Naive thymus-derived CD8-positive, alpha-beta T cell (primary cell): ENCODE results near the gene CYSLTR1. TPM values are rescaled to one million over a fixed set of nuclear protein-coding genes. Genes with fewer than 3 reads are reported as not detected.
A peak's percentile ranks its signal among the peaks of the same experiment; 100 is the strongest.

Experiments
- ATAC-seq, 2 donors: fragments of 150-1000 bp; cut with Tn5 transposase in 1 of 2; sonication (Bioruptor Pico), chemical (Tn5 transposase) in 1 of 2; 1 replicate in 1 of 2; 2 replicates in 1 of 2; pipeline ENCODE4 v1.10.0; 2021; ENCODE audit warnings: mild to moderate bottlenecking in 2 of 2, moderate library complexity in 2 of 2
- POLR2A ChIA-PET: fragments of 350-600 bp; sonication (Branson Sonifier 250); formaldehyde crosslinking; loops from one replicate; lab custom pipeline; 2021; ENCODE audit warnings: antibody characterized with exemption; lab: Charles Lee
- DNase-seq, 10 donors: peaks; one replicate each; pipeline versions ENCODE4 v3.0.0 to v3.0.0-alpha.2; 2020 to 2022
- H3K27ac Mint-ChIP-seq, 10 donors: one replicate each; pipeline ENCODE4 v1.8.0; 2020 to 2022; ENCODE audit warnings: mild to moderate bottlenecking in 10 of 10, mixed read lengths in 10 of 10, moderate library complexity in 4 of 10, inconsistent platforms in 1 of 10
- H3K27me3 Mint-ChIP-seq, 5 donors: one replicate each; pipeline ENCODE4 v1.8.0; 2021 to 2022; ENCODE audit warnings: mixed read lengths in 5 of 5
- H3K36me3 Mint-ChIP-seq, 3 donors: one replicate each; pipeline ENCODE4 v1.8.0; 2020 to 2022; ENCODE audit warnings: mixed read lengths in 3 of 3, mild to moderate bottlenecking in 2 of 3, inconsistent platforms in 1 of 3
- H3K4me1 Mint-ChIP-seq, 4 donors: one replicate each; pipeline ENCODE4 v1.8.0; 2021 to 2022; ENCODE audit warnings: mixed read lengths in 4 of 4
- H3K4me3 Mint-ChIP-seq, 10 donors: one replicate each; pipeline ENCODE4 v1.8.0; 2020 to 2022; ENCODE audit warnings: mild to moderate bottlenecking in 10 of 10, mixed read lengths in 10 of 10, moderate library complexity in 6 of 10, inconsistent platforms in 1 of 10
- H3K9me3 Mint-ChIP-seq, 9 donors: one replicate each; pipeline ENCODE4 v1.8.0; 2020 to 2022; ENCODE audit warnings: mixed read lengths in 9 of 9, mild to moderate bottlenecking in 3 of 9, inconsistent platforms in 1 of 9, moderate library complexity in 1 of 9
- polyA plus RNA-seq, 3 donors: library from polyadenylated mRNA; unstranded; fragments of 300-500 nt; fragmentation: Illumina TruSeq; gene quantifications; one replicate each; pipeline ENCODE4 v1.2.3, GENCODE V29; 2021
- total RNA-seq, 8 experiments: library from RNA in 2 of 8; stranded (reverse) in 2 of 8; gene quantifications; one replicate each; pipeline ENCODE4 v1.2.3 and lab custom pipeline; 2021 to 2026

CYSLTR1 gene, protein sequence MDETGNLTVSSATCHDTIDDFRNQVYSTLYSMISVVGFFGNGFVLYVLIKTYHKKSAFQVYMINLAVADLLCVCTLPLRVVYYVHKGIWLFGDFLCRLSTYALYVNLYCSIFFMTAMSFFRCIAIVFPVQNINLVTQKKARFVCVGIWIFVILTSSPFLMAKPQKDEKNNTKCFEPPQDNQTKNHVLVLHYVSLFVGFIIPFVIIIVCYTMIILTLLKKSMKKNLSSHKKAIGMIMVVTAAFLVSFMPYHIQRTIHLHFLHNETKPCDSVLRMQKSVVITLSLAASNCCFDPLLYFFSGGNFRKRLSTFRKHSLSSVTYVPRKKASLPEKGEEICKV
- total RNA-seq (1 to 10 TPM in 1 of 2 experiments, under 1 TPM in 1; 0.80 to 1.1 TPM), polyA plus RNA-seq (under 1 TPM; 0.50 to 0.85 (median 0.73) TPM), total RNA-seq (lab: John Stamatoyannopoulos, UW) (0 to 1.9 (median 1.0) reads per million in 6 experiments)

DNA sequence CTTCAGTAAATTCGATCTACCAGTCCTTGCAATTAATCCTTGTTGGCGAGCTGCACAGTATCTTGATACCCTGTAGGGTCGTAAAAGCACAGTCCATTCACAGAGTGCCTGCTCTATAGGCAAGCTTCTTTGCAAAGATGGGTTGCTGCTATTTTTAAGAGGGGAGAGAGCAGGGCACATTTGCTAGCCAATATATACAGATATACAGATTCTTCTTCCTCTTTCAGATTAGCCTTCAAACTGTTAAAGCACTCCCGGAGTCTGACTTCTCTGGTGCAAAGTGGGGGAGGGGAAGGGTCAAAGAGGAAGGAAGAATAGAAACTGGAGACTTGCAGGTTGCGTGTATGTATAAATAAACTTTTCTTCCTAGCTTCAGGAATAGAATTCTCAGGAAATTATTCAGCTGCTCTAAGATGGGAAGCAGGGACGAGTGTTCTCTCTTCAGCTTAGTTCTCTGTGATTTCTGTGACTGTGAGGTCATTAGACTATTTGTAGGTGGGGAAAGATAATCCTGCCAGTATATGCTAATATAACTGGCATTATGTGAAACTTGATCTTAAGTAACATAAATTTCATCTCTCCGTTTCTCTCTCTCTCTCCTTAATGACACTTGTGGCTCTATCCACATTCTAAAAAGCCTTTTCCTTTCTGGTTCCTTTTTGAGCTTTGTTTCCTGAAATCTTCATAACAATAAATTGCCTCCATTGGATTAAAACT is at the start of gene CYSLTR1:
TSS of gene CYSLTR1 (minus strand) at position 242 of the 717 bp plus-strand sequence. CDS start 53,865 bp downstream, outside the sequence.
- POLR2A ChIA-PET: no interaction called here
- peaks cover 0 to 2% (median 0%) of the 10 kb centered on the region in 9 donors for H3K9me3 Mint-ChIP-seq
- DNase-seq (no peak), ATAC-seq (no peak)
- peak within 1 kb of the TSS in 7 of 10 donors; percentile 18 to 88 (median 37) for H3K4me3 Mint-ChIP-seq
- peaks cover 22 to 68% (median 42%) of the 10 kb centered on the region in 4 donors for H3K4me1 Mint-ChIP-seq
- no peaks in the 10 kb centered on the region for H3K27me3 Mint-ChIP-seq
- H3K27ac Mint-ChIP-seq: peak within 1 kb of the TSS in 7 of 10 donors; percentile 5 to 81 (median 51)
- no peaks in the 10 kb centered on the region for H3K36me3 Mint-ChIP-seq

DNA sequence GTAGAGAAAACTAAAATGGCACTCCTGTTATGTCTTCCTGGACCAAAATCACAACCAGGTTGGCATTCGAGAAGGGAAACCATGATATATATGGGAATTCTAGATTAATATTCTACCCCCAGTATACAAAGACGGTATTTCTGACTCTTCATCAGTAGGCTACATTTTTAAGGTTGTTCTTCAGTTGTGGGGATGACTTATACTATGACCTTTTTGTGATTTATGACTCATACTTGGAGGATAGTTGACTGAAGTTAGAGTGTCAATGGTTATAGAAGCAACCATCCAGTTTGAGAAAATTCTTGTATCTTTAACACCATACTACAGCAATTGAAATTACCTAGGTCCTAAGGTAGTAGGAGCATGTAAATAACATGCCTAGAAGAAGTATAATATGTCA is 49.8 kb upstream of the CYSLTR1 start:
- Mint-ChIP-seq H3K27ac (no peak overlapping the region), H3K27me3 (no peaks in the 10 kb centered on the region), H3K36me3 (peaks cover 0 to 9% (median under 1%) of the 10 kb centered on the region in 3 donors), H3K4me1 (peaks cover 0 to 18% (median 1%) of the 10 kb centered on the region in 4 donors), H3K4me3 (no peak overlapping the region), H3K9me3 (peaks cover 0 to 21% (median 7%) of the 10 kb centered on the region in 9 donors)
- ATAC-seq (no peak), DNase-seq (no peak)
- POLR2A ChIA-PET: no interaction called here

DNA sequence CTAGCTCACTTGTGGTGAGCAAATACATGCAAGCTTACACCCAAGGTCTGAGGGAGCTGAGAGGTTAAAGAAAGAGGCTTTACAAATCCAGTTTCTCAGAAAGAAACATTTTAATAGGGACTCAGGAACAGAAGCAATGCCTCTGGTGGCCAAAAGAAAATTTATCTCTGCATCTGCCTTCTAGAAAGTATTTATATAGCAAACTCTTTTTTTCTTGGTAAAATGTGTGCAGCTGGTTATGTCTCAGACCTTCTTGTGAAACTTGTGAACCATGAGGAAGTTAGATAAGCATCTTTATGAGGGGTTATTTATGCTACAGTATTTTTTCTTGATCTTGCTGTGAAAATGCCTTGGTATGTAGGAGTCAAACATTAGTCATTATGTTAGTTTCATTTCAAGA is 48.5 kb upstream of the CYSLTR1 start:
- Mint-ChIP-seq H3K4me3 (no peak overlapping the region), H3K36me3 (peaks cover 0 to 9% (median 8%) of the 10 kb centered on the region in 3 donors), H3K27me3 (no peaks in the 10 kb centered on the region), H3K9me3 (peaks cover 3 to 24% (median 11%) of the 10 kb centered on the region in 9 donors), H3K27ac (peak overlapping the region in 1 of 10 donors; percentile 31), H3K4me1 (peaks cover 0 to 18% (median 1%) of the 10 kb centered on the region in 4 donors)
- no peak for ATAC-seq
- peak in 1 of 10 donors; percentile 1 for DNase-seq
- POLR2A ChIA-PET: no interaction called here

DNA sequence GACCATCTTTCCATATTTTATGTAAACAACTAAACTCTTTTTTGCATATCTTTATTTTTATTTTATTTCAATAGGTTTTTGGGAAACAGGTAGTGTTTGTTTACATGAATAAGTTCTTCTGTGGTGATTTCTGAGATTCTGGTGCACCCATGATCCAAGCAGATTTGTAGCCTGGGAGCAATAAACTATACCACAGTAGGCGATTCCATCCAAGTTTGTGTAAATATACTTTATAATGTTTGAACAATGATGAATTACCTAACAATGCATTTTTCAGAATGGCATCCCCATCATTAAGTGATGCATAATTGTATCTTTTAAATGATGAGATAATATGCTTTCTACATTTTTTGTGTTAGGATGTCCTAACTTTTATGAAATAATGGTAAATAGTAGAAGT is 39.2 kb upstream of the CYSLTR1 start:
- no peak for ATAC-seq
- Mint-ChIP-seq H3K4me3 (no peak overlapping the region), H3K9me3 (peaks cover 0 to 25% (median 6%) of the 10 kb centered on the region in 9 donors), H3K4me1 (no peaks in the 10 kb centered on the region), H3K27me3 (no peaks in the 10 kb centered on the region), H3K36me3 (peaks cover 0 to 3% (median 0%) of the 10 kb centered on the region in 3 donors), H3K27ac (no peak overlapping the region)
- no peak for DNase-seq
- POLR2A ChIA-PET: no interaction called here

DNA sequence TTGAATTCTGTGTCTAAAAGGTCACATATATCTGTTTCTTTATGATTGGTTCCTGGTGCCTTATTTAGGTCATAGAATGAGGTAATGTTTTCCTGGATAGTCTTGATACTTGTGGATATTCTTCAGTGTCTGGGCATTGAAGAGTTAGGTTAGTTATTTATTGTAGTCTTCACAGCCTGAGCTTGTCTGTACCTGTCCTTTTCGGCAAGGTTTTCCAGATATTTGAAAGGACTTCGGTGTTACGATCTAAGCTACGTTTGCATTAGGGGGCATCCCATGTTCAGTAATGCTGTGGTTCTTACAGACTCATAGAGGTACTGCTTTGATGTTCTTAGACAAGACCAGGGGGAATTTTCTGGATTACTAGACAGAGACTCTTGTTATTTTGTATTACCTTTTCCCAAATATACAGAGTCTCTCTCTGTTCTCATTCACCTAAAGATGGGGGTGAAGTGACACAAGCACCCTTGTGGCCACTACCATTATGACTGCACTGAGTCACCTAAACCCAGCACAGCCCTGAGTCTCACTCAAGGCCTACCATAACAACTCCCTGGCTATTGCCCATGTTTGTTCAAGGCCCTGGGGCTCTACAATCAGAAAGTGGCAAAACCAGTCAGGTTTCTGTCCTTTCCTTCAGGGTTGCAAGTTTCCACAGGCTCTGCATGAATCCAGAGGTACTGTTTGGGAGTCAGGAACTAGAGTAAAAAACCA is 30.1 kb upstream of the CYSLTR1 start:
- H3K4me3 Mint-ChIP-seq: no peak overlapping the region
- POLR2A ChIA-PET: no interaction called here
- ATAC-seq (no peak), DNase-seq (no peak)
- H3K9me3 Mint-ChIP-seq: peaks cover 0 to 17% (median 1%) of the 10 kb centered on the region in 9 donors
- no peaks in the 10 kb centered on the region for H3K27me3 Mint-ChIP-seq
- H3K36me3 Mint-ChIP-seq: peaks cover 0 to 5% (median 0%) of the 10 kb centered on the region in 3 donors
- peaks cover 0 to 2% (median 0%) of the 10 kb centered on the region in 4 donors for H3K4me1 Mint-ChIP-seq
- H3K27ac Mint-ChIP-seq: no peak overlapping the region

DNA sequence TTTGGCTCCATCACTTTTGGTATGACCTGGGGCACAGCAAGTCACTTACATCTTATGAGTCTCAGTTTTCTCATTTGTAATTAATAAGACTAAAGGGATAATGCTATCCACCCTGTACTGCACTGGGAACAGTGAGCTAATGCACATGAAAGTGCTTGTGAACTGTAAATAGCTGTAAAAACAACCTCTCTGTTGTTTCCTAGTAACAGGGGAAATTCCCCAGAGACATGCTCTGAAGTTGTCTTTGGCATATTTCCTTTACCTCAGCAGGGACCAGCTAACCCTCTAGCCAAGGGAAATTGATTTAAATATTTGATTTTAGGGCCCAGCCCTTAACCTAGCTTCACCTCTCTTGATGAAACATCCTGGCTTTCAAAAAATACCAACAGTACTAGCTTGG is 6.1 kb upstream of the CYSLTR1 start:
- Mint-ChIP-seq H3K27me3 (no peaks in the 10 kb centered on the region), H3K4me3 (no peak overlapping the region), H3K4me1 (peaks cover 19 to 65% (median 42%) of the 10 kb centered on the region in 4 donors), H3K9me3 (peaks cover 0 to 4% (median 3%) of the 10 kb centered on the region in 9 donors), H3K27ac (peak overlapping the region in 8 of 10 donors; percentile 28 to 83 (median 69)), H3K36me3 (peaks cover 0 to 3% (median 0%) of the 10 kb centered on the region in 3 donors)
- ATAC-seq (peak; percentile 86 to 90), DNase-seq (peak in 5 of 10 donors; percentile 4 to 54 (median 12))
- POLR2A ChIA-PET: no interaction called here

DNA sequence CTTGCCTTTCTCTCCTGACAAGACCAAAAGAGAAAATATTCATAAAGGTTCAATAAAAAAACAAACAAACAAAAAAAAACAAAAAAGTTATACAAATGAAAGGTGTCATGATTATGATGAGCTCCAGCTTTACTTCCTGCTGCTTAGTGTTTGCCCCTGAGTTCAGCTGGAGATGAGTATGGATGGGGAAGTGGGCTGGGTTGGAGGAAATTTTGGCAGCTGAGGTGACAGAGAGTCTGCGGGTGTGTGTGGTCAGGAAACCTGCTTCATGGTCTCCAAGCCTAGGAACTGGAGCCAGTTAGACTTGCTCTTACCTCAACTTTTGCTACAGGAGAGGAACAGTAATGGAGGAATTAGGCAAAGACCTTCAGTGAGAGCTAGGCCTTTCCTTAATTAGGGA is 4.3 kb upstream of the CYSLTR1 start:
- ATAC-seq (no peak), DNase-seq (no peak)
- Mint-ChIP-seq H3K9me3 (peaks cover 0 to 4% (median 2%) of the 10 kb centered on the region in 9 donors), H3K4me3 (no peak overlapping the region), H3K27me3 (no peaks in the 10 kb centered on the region), H3K4me1 (peaks cover 22 to 78% (median 54%) of the 10 kb centered on the region in 4 donors), H3K36me3 (peaks cover 0 to 3% (median 0%) of the 10 kb centered on the region in 3 donors), H3K27ac (peak overlapping the region in 7 of 10 donors; percentile 5 to 86 (median 68))
- POLR2A ChIA-PET: no interaction called here

DNA sequence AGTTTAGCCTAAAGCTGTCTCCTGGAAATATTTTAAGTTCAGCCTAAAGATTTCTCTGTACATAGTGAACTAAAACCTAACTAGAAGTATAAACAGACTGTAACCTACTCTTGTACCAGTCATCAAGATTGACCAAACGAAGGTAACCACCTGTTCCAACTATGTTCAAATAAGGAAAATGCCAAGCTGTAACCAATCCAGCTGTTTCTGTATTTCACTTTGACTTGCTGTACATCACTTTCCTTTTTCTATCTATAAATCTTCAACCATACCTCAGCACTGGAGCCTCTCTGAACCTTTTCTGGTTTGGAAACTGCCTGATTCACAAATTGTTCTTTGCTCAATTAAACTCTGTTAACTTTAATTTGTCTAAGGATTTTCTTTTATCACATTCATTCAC is 3.1 kb upstream of the CYSLTR1 start:
- Mint-ChIP-seq H3K36me3 (no peaks in the 10 kb centered on the region), H3K4me3 (no peak overlapping the region), H3K4me1 (peaks cover 22 to 73% (median 52%) of the 10 kb centered on the region in 4 donors), H3K9me3 (peaks cover 0 to 2% (median 0%) of the 10 kb centered on the region in 9 donors), H3K27me3 (no peaks in the 10 kb centered on the region), H3K27ac (peak overlapping the region in 2 of 10 donors; percentile 57 to 66)
- POLR2A ChIA-PET: no interaction called here
- DNase-seq (no peak), ATAC-seq (no peak)

DNA sequence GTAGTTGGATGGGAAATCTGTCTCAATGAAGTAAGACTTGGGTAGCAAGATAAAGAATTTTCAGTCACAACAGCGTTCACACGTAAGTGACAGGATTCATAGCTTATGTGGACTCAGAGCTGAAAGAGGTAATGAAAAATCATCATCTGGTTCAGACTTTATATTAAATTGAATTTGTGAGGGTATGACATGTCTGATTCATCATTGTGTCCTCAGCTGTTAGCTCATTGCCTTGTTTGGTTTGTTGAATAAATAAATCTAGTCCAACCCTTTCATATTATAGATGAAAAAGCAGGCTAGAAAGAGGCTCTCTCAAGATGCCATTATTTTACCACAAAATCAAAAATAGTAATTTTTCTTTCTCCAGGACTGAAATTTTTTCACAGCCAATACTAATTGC is 2.7 kb upstream of the CYSLTR1 start:
- DNase-seq: no peak
- no peaks in the 10 kb centered on the region for H3K27me3 Mint-ChIP-seq
- peak overlapping the region in 7 of 10 donors; percentile 1 to 71 (median 53) for H3K4me3 Mint-ChIP-seq
- H3K9me3 Mint-ChIP-seq: peaks cover 0 to 2% (median 0%) of the 10 kb centered on the region in 9 donors
- H3K36me3 Mint-ChIP-seq: no peaks in the 10 kb centered on the region
- no peak for ATAC-seq
- peaks cover 20 to 74% (median 49%) of the 10 kb centered on the region in 4 donors for H3K4me1 Mint-ChIP-seq
- POLR2A ChIA-PET: no interaction called here
- peak overlapping the region in 5 of 10 donors; percentile 0 to 80 (median 78) for H3K27ac Mint-ChIP-seq

DNA sequence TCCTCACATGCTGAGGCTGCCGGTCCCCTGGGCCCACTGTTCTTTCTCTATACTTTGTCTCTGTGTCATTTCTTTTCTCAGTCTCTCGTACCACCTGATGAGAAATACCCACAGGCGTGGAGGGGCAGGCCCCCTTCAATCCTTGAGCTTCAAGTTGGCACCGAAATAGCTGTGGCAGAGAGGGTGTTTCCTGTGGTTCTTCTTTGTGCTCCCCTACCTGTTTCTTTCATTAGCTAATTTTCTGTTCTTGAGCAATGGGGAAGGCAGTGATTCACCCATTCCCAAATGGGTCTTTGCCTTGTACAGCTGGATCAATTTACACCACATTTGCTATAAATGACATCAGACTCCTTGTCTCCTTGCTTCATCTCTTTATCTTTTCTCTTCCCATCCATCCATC is 2.1 kb upstream of the CYSLTR1 start:
- DNase-seq (peak in 4 of 10 donors; percentile 1 to 32 (median 23)), ATAC-seq (peak; percentile 29 to 55)
- H3K27ac Mint-ChIP-seq: peak overlapping the region; percentile 7 to 87 (median 70)
- POLR2A ChIA-PET: no interaction called here
- no peaks in the 10 kb centered on the region for H3K36me3 Mint-ChIP-seq
- peaks cover 0 to 2% (median 0%) of the 10 kb centered on the region in 9 donors for H3K9me3 Mint-ChIP-seq
- H3K4me3 Mint-ChIP-seq: peak overlapping the region; percentile 8 to 71 (median 59)
- H3K4me1 Mint-ChIP-seq: peaks cover 20 to 69% (median 45%) of the 10 kb centered on the region in 4 donors
- H3K27me3 Mint-ChIP-seq: no peaks in the 10 kb centered on the region

DNA sequence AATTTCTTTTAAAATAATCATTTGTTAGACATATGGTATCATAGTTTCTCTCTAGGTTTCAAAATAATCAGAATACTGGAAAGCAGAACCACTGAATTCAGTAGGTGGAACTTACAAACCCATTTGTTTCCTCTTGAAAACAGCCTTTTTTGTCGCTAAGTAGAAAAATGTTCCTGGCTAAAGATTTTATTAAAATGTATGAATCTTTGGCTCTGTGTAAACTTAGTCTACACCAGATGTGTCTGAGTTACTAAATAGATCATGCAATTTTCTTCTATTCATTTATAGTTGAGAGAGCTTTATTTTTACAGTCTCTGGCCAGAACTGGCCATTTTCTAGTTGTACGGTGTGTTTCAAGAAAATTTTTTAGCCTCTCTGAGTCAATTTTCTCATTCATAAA is 1.0 kb downstream of the CYSLTR1 start:
- POLR2A ChIA-PET: no interaction called here
- no peaks in the 10 kb centered on the region for H3K36me3 Mint-ChIP-seq
- H3K4me3 Mint-ChIP-seq: peak overlapping the region in 3 of 10 donors; percentile 18 to 88 (median 72)
- H3K4me1 Mint-ChIP-seq: peaks cover 22 to 70% (median 46%) of the 10 kb centered on the region in 4 donors
- no peak for DNase-seq
- peaks cover 0 to 2% (median 0%) of the 10 kb centered on the region in 9 donors for H3K9me3 Mint-ChIP-seq
- no peak for ATAC-seq
- no peaks in the 10 kb centered on the region for H3K27me3 Mint-ChIP-seq
- H3K27ac Mint-ChIP-seq: peak overlapping the region in 1 of 10 donors; percentile 81

DNA sequence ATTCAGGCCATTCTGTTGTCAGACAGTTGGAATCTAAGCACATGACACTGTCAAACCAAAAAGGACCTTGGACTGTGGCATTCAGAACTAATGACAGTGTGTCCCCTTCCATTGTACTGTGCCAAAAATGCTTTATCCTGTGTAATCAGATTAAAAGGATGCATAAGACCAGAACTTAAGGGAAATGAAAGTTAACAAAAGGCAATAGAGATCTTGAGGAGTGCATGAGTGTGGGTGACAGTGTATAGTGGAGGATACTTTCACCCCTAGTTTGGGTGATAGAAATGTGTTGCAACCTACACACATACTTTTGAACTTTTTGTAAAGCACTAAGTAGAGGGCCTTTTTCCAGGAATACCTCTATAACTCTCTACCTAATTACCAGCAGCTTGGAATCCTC is 4.5 kb downstream of the CYSLTR1 start:
- peak overlapping the region in 3 of 10 donors; percentile 1 to 58 (median 9) for H3K4me3 Mint-ChIP-seq
- no peak for ATAC-seq
- H3K27ac Mint-ChIP-seq: peak overlapping the region in 4 of 10 donors; percentile 13 to 80 (median 36)
- H3K36me3 Mint-ChIP-seq: no peaks in the 10 kb centered on the region
- POLR2A ChIA-PET: no interaction called here
- no peak for DNase-seq
- H3K9me3 Mint-ChIP-seq: peaks cover 0 to 2% (median 0%) of the 10 kb centered on the region in 9 donors
- no peaks in the 10 kb centered on the region for H3K27me3 Mint-ChIP-seq
- H3K4me1 Mint-ChIP-seq: peaks cover 13 to 49% (median 32%) of the 10 kb centered on the region in 4 donors
